CD4-positive, alpha-beta T cell treated with Interferon gamma for 1 hour (primary cell): ENCODE measurements around the gene SETD6.
A peak's percentile ranks its signal among the peaks of the same experiment; 100 is the strongest.

Experiments
- DNase-seq: peaks from one replicate; pipeline ENCODE4 v3.0.0-alpha.2; 2020

The SETD6 gene

DNA sequence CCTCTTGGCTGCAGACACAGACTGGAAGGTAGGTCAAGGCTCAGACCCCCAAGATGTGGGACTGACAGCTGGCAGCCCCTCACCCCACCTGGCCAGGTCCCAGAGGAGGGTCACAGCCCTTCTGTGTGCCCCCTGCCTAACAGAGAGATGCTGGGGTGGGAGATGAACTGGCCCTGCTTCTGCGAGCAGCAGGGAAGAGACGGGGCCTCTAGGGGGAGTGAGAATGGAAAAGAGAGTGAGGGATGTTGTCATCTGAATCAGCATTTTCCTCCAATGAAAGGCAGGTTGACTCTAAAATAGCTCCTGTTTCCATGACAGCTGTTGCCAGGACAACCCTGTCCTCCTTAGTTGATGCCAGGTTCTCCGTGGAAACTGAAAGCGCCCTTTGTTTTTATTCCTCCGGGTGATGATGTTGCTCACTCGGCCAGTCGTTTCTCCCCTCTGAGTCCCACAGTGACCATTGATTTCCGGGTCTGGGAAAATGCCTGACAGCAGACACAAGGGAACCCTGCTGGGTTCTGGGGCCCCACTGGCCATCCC, 20.3 kb upstream of the SETD6 start:
- peak; percentile 44 for DNase-seq

DNA sequence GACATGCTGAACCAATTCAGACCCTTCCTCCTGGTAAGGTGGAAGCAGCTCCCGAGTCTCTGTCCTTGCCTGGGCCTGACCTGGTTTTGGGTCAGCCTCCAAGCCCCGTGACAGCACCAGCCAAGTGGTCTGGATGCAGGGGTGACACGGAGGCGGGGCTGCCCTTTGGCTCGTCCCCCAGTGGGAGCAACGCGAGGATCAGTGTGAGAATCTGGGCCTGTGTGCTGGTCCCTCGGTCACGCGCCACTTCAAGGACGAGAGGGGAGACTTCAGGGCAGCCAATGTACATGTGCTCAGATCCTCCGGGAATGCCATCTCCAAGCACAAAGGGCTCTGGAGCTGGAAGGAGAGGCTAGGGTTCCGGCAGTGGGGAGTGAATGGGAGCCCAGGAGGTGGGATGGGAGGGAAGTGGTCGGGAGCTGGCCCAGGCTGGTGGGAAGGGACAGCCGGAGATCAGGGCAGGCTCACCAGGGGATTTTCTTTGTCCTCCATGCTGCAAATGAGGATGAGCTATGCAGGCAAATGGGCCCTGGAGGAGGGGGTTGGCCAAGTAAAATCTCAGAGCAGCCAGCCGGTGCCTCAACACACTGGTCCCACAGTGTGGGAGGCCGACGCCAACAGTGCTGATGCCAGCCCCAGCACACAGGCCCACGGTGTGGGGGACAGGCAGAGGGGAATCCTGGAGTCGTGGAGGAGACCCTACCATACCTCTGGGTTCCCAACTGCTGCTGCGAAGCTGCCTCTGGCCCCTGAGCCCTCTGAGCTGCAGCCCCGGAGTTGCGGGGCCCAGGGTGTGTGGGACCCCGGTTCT, 19.6 kb upstream of the SETD6 start:
- DNase-seq, result no peak

DNA sequence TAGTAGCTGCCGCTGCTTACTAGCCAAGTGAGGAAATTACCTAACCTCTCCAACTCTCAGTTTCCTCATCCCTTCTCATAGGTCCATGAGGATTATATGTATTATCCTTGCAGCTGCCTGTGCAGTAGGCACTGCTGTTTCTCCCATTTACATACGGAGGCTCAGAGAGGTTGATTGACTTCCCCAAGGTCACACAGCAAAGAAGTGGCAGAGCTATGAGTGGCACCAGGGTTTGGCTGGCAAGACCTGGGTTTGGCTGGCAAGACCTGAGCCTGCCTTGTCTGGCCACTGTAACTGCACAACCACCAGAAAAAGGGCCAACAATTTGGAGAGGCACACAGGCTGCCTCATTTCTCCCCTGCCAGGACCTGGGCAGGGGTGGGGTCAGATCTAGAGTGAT, 17.8 kb upstream of the SETD6 start:
- DNase-seq, result no peak

DNA sequence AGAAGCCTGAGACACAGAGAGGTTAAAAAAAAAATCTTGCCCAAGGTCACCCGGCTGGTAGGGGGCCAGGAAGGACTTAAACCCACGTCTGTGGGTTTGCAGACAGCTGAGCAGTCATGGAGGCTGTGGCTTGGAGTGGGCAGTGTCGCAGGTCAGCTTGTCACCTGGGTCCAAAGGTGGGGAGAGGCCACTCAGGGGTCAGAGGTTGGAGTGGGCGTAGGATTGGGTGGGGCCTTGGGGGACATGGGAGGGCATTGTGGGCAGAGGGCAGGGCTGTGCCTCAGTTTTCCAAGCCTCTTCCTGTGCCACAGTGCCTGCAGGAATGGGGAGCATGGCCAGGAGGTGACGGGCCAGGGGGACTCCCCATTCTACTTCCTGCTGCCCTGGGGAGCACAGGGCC, 17.4 kb upstream of the SETD6 start:
- no peak for DNase-seq

DNA sequence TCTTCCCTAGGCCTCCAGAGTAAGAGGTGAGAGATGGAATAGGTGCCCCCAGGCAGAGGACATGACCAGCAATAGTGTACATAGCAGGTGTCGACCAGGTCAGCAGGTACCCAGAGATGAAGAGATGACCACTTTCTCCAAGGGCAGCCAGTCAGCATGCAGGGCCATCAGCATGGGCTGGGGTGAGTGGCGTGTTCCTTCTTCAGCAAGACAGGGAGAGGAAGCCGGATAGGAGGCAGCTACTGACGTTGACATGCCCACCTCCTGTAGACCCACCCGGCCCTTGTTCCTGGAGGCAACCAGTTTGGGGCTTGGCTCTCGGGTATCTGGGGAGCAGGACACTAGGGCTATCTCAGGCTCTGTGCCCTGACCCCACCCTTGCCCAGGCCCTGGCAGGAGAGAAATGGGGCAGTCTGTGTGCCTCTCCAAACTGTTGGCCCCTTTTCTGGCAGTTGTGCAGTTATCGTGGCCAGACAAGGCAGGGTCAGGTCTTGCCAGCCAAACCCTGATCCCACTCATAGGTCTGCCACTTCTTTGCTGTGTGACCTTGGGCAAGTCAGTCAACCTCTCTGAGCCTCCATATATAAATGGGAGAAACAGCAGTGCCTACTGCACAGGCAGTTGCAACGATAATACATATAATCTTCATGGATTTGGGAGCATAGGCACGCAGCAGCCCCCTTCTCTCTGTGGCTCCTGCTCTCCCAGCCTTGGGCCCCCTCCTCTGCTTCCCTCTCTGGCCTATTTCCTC, 16.8 kb upstream of the SETD6 start:
- DNase-seq, result no peak

DNA sequence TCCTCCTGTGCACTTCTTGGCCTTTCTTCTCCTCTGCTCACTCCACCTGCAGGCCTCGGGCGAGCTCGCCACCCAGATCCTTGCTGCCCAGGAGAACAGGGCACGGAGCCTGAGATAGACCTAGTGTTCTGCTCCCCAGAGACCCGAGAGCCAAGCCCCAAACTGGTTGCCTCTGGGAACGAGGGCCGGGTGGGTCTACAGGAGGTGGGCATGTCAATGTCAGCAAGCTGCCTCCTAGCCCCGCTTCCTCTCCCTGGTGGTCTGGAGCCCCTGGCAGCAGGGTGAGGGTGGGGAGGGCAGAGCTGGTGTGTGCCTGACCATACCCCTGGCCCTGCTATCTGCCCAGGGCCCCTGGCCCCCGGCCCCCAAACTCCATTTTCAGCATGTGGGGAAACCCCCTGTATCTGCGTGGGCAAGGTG, 16.2 kb upstream of the SETD6 start:
- DNase-seq, result no peak

DNA sequence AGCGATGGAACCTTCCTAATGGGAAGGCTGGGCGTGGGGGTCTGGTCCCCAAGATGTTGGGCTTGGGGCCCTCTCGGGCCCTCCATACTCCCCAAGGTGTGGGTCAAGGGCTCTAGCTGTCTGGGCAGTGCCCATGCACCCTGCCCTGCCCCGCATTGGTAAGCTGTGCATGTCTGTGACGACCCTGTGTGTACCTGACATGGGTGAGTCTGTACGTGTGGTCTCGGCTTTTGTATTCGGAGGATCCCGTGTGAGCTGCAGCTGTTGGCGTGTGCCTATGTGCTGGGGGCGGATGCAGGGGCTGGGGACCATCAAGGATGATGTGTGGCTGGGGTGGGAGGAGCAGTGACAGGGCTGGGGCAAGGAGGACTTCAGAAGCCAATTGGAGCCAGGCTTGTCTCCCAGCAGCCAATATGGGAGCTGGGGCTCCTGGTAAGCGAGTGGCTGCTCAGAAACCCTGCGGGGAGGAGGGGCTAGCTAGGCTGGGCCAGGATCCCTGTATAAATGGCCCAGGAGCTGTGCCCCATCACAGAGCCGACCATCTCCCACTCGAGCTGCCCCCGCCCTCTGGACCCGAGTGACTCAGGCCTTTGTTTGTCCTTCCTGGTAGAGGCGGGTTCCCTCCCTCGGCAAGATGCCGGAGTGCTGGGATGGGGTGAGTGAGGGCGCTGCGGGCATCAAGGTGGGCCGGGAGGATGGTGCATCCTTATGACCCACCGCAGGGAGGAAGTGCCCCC, 15.5 kb upstream of the SETD6 start, which contains the start of gene NDRG4:
NDRG4 (plus strand) TSS at position 529 of the 737 bp plus-strand sequence; CDS start at position 635, 106 bp downstream.
- peak; percentile 57 for DNase-seq

DNA sequence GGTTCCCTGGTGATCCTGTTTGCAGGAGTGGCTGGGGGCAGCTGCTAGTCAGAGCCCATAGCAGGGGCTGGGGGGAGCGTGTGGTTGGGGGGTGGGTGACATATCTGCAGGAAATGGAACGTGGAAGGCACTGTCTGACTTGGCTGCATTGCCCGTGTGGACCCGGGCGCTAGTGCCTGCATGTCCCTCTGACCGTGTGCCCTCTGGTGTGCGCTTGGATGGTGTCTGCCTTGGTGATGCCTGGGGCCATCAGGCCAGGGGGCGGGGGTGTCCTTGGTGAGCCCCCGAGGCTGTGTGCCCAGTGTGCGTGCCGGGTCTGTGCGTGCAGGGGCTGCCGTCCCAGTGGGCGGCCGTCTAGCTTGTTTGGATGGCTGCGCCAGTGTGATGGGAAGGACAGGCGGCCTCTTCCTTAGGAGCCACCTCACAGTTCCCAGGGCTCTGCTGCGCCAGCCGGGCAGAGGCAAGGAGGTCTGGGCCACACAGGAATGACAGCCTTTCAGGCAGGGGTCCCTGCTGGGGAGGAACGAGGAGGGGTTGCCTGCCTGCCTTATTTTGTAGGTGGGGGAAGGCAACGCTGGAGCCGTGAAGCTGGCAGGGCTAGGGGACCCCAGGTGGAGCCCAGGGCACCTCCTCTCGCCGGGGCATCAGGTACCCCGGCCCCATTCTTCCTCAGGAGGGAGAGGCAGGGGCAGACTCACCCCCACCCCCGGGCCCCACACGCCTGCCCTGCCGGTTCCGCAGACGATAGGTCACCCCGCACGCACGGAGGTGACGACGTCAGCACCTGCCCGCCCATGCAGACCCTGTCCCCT, 14.7 kb upstream of the SETD6 start:
- DNase-seq, result peak; percentile 46

DNA sequence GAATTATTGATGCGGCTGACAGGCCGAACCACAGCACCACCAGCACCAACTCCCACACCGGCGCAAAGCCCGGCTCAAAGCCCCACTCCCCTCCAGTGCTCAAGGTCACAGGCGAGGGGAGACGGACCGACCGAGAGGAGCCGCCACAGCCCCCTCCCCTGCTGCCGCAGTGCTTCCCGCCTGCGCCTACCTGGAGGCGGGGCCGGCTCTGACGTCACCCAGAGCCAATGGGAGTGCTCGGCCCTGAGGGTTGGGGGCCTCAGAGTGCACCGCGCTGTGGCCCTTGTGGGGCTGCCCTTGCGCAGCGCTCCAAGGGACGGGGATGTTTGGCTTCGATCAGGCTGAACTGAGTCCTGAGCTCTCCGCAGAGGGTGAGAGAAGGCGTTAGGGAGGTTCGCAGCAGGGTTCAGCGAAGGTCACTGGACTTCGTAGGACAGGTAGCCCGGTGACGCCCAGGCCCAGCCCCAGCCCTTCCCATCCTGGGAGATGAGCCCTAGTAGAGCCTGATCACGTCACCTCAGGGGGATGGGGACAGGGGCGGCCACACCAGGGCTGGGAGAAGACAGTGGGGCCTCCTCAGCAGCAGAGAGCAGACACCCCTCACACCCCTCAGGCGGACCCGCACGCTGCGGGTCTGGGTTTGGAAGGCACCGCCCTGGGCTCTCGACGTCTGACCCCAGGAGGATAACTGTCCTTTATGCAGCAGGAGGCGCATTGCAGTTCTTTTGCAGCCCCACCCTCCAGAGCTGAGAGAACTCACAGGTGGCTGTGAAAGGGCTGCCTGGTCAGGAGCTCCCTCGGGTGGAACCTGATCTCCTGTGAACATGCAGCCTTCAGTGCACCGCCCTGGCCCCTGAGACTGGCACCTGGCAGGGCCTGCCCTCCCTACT, 13.8 kb upstream of the SETD6 start:
- DNase-seq, result peak; percentile 54

DNA sequence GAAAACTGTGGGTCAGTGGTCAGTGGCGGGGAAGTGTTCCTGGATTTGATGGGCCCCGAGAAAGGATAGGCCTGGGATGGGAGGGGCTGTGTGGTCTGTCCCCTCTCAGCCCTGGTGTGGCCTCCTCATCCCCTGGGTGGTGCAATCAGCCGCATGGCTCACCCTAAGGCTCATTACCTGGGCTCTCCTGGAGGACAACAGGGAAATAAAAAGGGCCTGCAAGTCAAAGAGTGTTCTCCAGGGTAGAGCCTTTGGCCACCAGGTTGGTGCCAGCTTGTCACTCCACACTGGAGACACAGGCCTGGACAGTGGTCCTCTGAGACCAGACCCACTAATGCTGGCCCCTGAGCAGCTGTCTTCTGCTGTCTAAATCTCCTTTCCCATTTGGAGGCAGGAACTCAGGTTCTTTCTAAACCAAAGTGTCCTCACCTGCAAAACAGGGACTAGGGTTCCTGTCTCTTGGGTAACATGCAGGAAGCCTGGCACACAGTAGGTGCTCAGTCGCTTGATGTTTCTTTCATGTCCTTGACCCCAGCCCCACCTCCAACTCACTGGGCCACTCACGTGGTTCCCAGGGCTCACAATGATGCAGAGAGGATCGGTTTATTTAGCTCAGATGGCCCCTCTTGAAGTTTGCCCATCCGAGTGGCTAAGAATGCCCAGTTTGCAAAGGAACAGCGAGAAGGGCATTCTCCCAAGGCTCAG, 12.9 kb upstream of the SETD6 start:
- no peak for DNase-seq

DNA sequence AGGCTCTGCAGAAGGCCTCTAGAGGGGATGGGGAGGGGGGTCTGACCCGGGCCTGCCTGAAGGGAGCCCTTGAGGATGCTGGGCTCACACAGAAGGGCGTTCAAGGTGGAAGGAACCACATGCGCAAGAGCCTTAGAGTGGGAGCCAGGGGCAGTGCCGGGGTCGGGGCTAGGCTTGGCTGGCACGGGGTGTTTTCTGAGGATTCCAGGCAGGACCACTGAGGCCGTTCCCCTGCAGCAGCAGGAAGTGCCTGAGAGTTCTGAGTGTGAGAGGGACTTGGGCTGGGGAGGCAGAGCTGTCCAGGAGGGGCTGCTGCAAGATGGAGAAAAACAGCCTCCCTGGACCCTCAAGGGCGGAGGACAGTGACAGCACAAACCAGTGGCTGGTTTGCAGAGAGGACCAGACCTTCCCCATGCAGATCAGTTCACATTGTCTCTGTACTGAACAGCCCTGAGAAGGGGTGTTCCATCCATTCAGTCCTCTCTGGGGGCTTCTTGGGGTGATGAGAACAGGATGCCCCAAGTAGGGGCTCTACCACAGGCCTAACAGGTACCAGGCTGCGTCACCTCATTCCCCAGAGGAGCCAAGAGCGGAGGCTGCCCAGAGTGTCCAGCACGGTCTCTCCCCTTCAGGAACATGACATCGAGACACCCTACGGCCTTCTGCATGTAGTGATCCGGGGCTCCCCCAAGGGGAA, 12.0 kb upstream of the SETD6 start:
- DNase-seq, result no peak

DNA sequence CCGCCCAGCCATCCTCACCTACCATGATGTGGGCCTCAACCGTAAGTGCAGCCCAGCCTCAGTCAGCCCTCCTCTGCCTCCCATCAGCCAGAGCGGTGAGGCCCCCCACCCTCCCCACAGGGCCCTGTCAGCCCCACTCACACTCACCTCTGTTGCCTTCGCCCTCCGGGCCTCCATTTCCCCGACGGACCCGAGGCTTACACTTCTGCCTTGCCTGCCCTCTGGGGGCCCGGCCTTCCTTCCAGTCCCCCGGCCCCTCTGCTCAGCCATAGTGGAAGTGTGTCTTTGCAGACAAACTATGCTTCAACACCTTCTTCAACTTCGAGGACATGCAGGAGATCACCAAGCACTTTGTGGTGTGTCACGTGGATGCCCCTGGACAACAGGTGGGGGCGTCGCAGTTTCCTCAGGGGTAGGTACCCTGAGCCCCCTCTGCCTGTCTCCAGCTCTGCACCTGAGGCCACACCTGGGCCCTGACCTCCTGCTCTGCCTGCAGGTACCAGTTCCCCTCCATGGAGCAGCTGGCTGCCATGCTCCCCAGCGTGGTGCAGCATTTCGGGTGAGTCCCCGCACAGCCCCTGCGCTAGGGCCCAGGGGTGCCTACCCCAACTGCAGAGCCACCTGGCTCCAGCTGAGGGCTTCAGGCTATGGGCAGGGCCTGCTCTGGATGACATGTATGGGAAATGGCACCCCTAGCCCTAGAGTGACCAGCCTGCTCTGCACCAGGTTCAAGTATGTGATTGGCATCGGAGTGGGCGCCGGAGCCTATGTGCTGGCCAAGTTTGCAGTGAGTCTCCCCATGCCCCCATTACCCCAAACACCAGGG, 11.2 kb upstream of the SETD6 start:
- no peak for DNase-seq

DNA sequence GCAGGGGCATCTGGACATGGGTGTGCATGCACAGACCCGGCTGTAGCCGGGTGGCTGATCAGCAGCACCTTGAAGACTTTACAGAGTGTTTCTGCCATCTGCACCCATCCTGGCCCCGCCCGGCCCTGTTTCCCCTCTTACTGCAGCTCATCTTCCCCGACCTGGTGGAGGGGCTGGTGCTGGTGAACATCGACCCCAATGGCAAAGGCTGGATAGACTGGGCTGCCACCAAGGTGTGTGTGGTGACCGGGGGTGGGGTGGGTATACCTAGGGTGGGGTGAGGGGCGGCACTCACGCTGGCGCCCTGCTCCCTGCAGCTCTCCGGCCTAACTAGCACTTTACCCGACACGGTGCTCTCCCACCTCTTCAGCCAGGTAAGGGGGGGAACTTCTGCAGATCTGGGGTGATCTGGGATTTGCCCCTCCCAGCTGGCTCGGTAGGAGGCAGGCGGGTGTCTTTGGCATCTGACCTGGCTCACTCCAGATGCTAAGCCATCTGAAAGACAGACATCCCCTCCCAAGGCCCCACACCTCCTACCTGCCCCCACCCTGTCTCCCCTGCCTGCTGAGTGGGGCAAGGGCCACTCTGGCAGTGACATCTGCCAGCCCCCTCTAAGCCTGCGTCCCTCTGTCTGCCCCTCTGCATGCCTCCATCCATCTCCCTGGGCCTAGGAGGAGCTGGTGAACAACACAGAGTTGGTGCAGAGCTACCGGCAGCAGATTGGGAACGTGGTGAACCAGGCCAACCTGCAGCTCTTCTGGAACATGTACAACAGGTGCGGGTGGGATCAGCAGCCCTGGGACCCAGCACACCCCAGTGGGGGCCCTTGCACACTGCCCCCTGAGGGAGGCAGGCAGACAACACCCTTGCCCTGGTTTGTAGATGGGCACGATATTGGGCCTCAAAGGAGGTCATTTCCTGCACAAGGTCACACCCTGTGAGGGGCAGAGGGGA, 8.8 kb upstream of the SETD6 start:
- DNase-seq, result no peak

DNA sequence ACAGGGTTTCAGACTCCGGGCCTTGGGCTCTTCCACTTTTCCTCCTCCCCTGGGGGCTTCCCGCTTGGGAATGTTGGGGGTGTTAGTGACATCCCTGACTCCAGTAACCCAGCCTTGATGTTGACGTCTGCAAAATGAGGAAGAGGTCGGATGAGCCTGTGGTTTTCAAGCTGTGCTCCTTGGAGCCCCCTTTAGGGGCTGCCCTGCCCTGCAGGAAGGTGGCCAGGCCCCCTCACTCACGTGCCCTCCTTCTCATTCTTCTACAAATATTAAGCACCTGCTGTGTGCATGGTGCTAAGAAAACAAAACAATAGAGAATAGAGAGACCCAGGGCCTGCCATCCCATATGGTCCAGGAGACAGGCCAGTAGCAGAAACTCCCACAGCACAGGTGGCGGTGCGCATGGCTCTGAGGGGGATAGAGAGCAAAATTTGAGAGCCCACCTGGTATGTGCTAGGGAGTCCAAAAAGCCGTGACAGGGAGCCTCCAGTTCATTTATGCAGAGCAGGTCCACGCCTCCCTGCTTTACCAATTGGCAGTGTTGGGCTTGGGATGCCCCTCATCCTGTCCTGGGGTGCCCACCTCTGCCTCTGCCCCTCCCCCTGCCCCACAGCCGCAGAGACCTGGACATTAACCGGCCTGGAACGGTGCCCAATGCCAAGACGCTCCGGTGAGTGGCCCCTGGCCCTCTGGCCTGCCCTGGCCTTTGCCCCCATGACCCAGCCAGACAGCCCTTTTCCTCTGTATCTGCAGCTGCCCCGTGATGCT, 7.9 kb upstream of the SETD6 start:
- no peak for DNase-seq

DNA sequence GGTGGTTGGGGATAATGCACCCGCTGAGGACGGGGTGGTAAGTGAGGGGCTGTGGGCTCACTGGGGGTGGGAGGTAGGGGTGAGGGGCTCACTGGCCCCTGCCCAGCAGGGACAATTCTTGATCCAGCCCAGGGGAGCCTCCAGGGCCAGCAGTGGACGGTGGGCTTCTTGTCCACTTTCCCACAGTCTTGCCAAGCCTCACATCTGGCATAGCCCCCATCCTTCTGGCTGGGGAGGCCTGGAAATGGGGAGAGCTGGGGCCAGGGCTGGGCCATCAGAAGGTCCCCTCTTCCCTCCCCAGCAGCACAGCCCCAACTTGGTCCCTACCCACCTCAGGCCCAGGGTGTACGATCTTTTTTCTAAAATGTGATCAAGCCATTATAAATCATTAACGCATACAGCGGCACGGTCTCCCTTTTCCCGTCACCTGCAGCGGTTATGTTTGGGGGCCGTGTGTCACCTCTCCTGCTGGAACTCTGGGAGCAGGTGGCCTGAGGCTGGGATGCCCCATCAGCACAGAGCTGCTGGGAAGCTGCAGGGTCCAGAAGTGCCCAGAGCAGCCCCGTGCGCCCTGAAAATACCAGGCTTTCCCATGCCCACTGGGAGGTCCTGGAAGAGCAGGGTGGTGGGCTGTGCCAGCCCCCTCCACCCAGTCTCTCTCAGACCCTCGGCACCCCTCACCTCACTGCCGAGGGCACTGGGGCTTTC, 7.2 kb upstream of the SETD6 start:
- DNase-seq, result no peak

DNA sequence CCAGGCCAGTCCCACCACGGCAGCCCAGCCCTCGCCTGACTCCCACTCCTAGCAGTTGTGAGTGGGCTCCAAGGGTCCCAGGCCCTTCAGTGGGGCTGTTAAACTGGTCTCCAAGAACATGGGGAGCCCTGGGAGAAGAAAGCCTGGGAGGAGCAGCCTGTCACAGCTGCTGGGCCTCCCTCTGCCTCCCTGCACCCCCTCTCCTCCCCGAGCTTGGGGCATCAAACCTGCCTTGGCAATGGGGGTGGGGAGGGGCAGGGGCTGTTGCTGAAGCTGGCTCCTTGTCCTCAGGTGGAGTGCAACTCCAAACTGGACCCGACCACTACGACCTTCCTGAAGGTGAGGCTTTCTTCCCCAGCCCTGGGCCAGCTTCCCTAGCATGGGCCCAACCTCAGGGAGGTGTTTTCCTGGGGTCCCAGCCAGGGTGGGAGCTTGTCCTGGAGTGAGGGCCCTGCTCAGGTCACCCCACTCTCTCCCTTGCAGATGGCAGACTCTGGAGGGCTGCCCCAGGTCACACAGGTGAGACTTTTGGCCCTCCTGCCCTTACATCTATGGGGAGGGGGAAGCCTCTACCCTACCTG, 6.6 kb upstream of the SETD6 start:
- no peak for DNase-seq
